HepG2 (cell line): ENCODE results near the gene TEC. TPM values are rescaled to one million over a fixed set of nuclear protein-coding genes. Genes with fewer than 3 reads are reported as not detected.

Source experiments
- ATAC-seq: fragments of 200-7000 bp; cut with Tn5 transposase; 3 replicates; pipeline ENCODE4 v1.9.1; 2020; ENCODE audit warnings: mild to moderate bottlenecking, moderate library complexity
- BruUV-seq: library from RNA; stranded (reverse); fragments of 400-500 nt; replicated peaks from 2 replicates; lab custom pipeline; 2021; lab: Mats Ljungman, UMichigan
- CTCF ChIA-PET: fragments of 300-600 bp; formaldehyde crosslinking; extraction: SDS; loops from one replicate; lab custom pipeline; 2021; ENCODE audit warnings: low total read pairs, inconsistent platforms, low intra/inter-chr PET ratio; lab: Yijun Ruan, JAX
- POLR2A ChIA-PET: fragments of 350-600 bp; sonication (Branson Sonifier 250); formaldehyde crosslinking; loops from one replicate; lab custom pipeline; 2020; ENCODE audit warnings: antibody characterized with exemption, inconsistent platforms; lab: Yijun Ruan, JAX
- DNase-seq: peaks from one replicate; pipeline ENCODE4 v3.0.0-alpha.2; 2015; ENCODE audit warnings: low spot score
- FAIRE-seq: peaks from 3 replicates; lab custom pipeline; 2011; peaks lifted over from hg19 to GRCh38; lab: Jason Lieb, UNC
- H2AFZ ChIP-seq: one replicate; pipeline ENCODE4 v1.6.1; 2011; ENCODE audit warnings: low read length, inconsistent platforms
- H3K27ac ChIP-seq: fragments of 300-600 bp; 3 replicates; pipeline ENCODE4 v1.8.0; 2011; ENCODE audit warnings: mixed run types, mild to moderate bottlenecking, mixed read lengths, low read length, inconsistent platforms; ENCODE audit not compliant: insufficient read depth; ENCODE audit errors: extremely low read length
- H3K27me3 ChIP-seq, 2 experiments: fragments of 200-600 bp in 1 of 2; 2 replicates in 1 of 2; 3 replicates in 1 of 2; pipeline versions ENCODE4 v1.6.0 to v1.8.0; 2011; ENCODE audit warnings: low read length in 2 of 2, mild to moderate bottlenecking in 2 of 2, moderate library complexity in 2 of 2, inconsistent platforms in 1 of 2; ENCODE audit not compliant: insufficient read depth in 2 of 2, control insufficient read depth in 1 of 2
- H3K36me3 ChIP-seq, 2 experiments: fragments of 200-600 bp in 1 of 2; replicated peaks in 1 of 2; 2 replicates in 1 of 2; 3 replicates in 1 of 2; pipeline versions ENCODE4 v1.5.1 to v1.8.0; 2011; ENCODE audit warnings: low read length in 2 of 2, inconsistent platforms in 1 of 2; ENCODE audit not compliant: insufficient read depth in 2 of 2, control insufficient read depth in 1 of 2
- H3K4me1 ChIP-seq: 2 replicates; pipeline ENCODE4 v1.5.1; 2012; ENCODE audit warnings: low read length, inconsistent platforms; ENCODE audit not compliant: insufficient read depth
- H3K4me2 ChIP-seq: 2 replicates; pipeline ENCODE4 v1.6.0; 2011; ENCODE audit warnings: low read depth, low read length, inconsistent platforms
- H3K4me3 ChIP-seq, 3 experiments: fragments of 200-600 bp in 1 of 3; sonication (generic), shearing (Covaris generic) in 1 of 3; replicated peaks in 1 of 3; 2 replicates each; pipeline ENCODE4 v1.5.1; 2011 to 2016; ENCODE audit warnings: low read length in 3 of 3, inconsistent platforms in 2 of 3, low read depth in 2 of 3, mild to moderate bottlenecking in 2 of 3, control low read depth in 1 of 3, mixed read lengths in 1 of 3; ENCODE audit not compliant: insufficient read depth in 1 of 3
- H3K79me2 ChIP-seq: one replicate; pipeline ENCODE4 v1.6.1; 2011; ENCODE audit warnings: low read length, inconsistent platforms; ENCODE audit not compliant: insufficient read depth
- H3K9ac ChIP-seq: 2 replicates; pipeline ENCODE4 v1.6.0; 2011; ENCODE audit warnings: mild to moderate bottlenecking, low read depth, low read length, inconsistent platforms; ENCODE audit not compliant: insufficient read depth
- H3K9me3 ChIP-seq: 2 replicates; pipeline ENCODE4 v1.5.1; 2012; ENCODE audit warnings: mild to moderate bottlenecking, low read length
- H4K20me1 ChIP-seq: 2 replicates; pipeline ENCODE4 v1.6.0; 2011; ENCODE audit warnings: inconsistent platforms, mild to moderate bottlenecking, low read length, moderate library complexity; ENCODE audit not compliant: insufficient read depth
- AKNA ChIP-seq: sonication (generic); formaldehyde crosslinking; IDR thresholded peaks from 2 replicates; pipeline ENCODE4 v1.4.0; 2020; ENCODE audit warnings: missing genetic modification reagents, borderline replicate concordance
- CBFB ChIP-seq: sonication (generic); formaldehyde crosslinking; IDR thresholded peaks from 2 replicates; pipeline ENCODE4 v1.4.0; 2020; ENCODE audit warnings: missing genetic modification reagents
- CTCF ChIP-seq: sonication (generic); formaldehyde crosslinking; IDR thresholded peaks from 2 replicates; pipeline ENCODE4 v1.5.0; 2020; ENCODE audit warnings: mild to moderate bottlenecking, missing genetic modification reagents, moderate library complexity
- DNMT1 ChIP-seq: sonication (generic); formaldehyde crosslinking; IDR thresholded peaks from 2 replicates; pipeline ENCODE4 v1.5.1; 2020; ENCODE audit warnings: mild to moderate bottlenecking, missing genetic modification reagents
- ELF3 ChIP-seq: IDR thresholded peaks from 2 replicates; pipeline ENCODE4 v1.6.1; 2016; ENCODE audit warnings: missing genetic modification reagents, missing compliant biosample characterization
- STAG1 ChIP-seq: sonication (generic); formaldehyde crosslinking; IDR thresholded peaks from 2 replicates; pipeline ENCODE4 v1.4.0; 2020; ENCODE audit warnings: missing genetic modification reagents
- TRAFD1 ChIP-seq: sonication (generic); formaldehyde crosslinking; IDR thresholded peaks from 2 replicates; pipeline ENCODE4 v1.5.1; 2020; ENCODE audit warnings: missing genetic modification reagents, mild to moderate bottlenecking, borderline replicate concordance
- ZNF713 ChIP-seq: sonication (generic); formaldehyde crosslinking; IDR thresholded peaks from 2 replicates; pipeline ENCODE4 v1.4.0; 2020; ENCODE audit warnings: mild to moderate bottlenecking, missing genetic modification reagents
- ZNF775 ChIP-seq: sonication (generic); formaldehyde crosslinking; IDR thresholded peaks from 2 replicates; pipeline ENCODE4 v1.4.0; 2020; ENCODE audit warnings: missing genetic modification reagents, mild to moderate bottlenecking, moderate library complexity, borderline replicate concordance
- WGBS: methylation state at CpG from one replicate; pipeline ENCODE4 v1.1.6; 2017; ENCODE audit warnings: low lambda C conversion rate; 5-methylcytosine and 5-hydroxymethylcytosine counted together
- in situ Hi-C: cut with HindIII; loops from 2 replicates; pipeline ENCODE4 v1.10.0; 2017; ENCODE audit warnings: low pct_unique_long_range_greater_than_20kb; ENCODE audit not compliant: extremely low pct_ligation_motif_present
- intact Hi-C: fragments of 100-400 bp; cut with micrococcal nuclease; formaldehyde crosslinking; loops from one replicate; pipeline ENCODE4 v1.10.0; 2022; ENCODE audit not compliant: unreplicated experiment
- polyA plus RNA-seq, 8 experiments: library from polyadenylated mRNA; depleted of rRNA in 3 of 8; stranded (reverse) in 7 of 8; unstranded in 1 of 8; fragments of >200 nt; fragmentation: Illumina TruSeq in 4 of 8; extraction: Trizol in 4 of 8; gene quantifications; 2 replicates each; pipeline versions ENCODE4 v1.2.1 to v1.2.3, GENCODE V29; 2011 to 2016; ENCODE audit warnings: low read depth in 4 of 8, missing spikeins in 1 of 8, mixed read lengths in 1 of 8; ENCODE audit not compliant: insufficient read depth in 1 of 8
- total RNA-seq, 5 experiments: library from RNA; depleted of rRNA; stranded (reverse); fragments of >200 nt; fragmentation: Illumina TruSeq; extraction: Trizol; gene quantifications; 2 replicates each; pipeline ENCODE4 v1.2.3, GENCODE V29; 2016; ENCODE audit warnings: low read depth in 1 of 5

The TEC gene
- total and polyA plus RNA-seq, 2 of the 13 experiments (the other 11 are each of a cell fraction or from before 2014, with no cell fraction given): 0.05 to 0.20 TPM

DNA sequence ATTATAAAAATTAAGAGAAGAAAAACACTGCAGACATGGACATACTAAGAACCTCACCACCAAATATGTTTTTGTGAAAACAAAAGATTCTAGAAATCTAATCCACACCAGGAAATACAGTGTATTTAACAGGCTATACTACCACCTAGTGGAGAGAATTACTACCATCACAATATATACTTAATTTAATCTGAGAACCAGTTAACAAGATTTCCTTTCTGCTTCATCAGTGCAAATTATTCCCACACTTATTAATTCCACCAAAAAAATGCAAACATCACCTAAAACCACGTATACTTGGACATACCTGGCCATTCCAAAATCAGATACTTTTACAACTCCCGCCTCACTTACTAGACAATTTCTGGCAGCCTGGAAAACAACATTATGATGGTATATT is 128.6 kb downstream of the TEC start:
- POLR2A ChIA-PET: no interaction called here
- DNase-seq (peak; percentile 20), ATAC-seq (peak; percentile 60), FAIRE-seq (no peak)
- TF ChIP-seq DNMT1 (CRISPR knock-in tag) (no peak), STAG1 (CRISPR knock-in tag) (peak; percentile 38), CTCF (peak; percentile 44), ELF3 (CRISPR knock-in tag) (peak; percentile 60; the same call in 1 of the 2 replicates), ZNF713 (no peak)
- Histone ChIP-seq H3K36me3 (no peaks in the 10 kb centered on the region), H2AFZ (no peak overlapping the region), H3K4me1 (no peaks in the 10 kb centered on the region), H3K79me2 (no peaks in the 10 kb centered on the region), H3K27ac (no peak overlapping the region), H3K9me3 (no peaks in the 10 kb centered on the region), H3K4me3 (no peak overlapping the region), H4K20me1 (no peaks in the 10 kb centered on the region), H3K9ac (no peak overlapping the region), H3K27me3 (no peaks in the 10 kb centered on the region), H3K4me2 (no peak overlapping the region)
- in situ Hi-C loops (loop anchor here (10.0 kb wide), 1 partner anchor 134 kb away; no protein-coding TSS in a partner anchor), intact Hi-C loops (loop anchor here (2.0 kb wide), 1 partner anchor 14 kb away; no protein-coding TSS in a partner anchor)
- BruUV-seq: no TSS peak
- CTCF ChIA-PET: interaction anchor here (1.3 to 2.2 kb wide), 2 partner anchors 13 to 149 kb away, joined by 4 to 10 read pairs; no protein-coding TSS in a partner anchor
- 40% methylated on average over 2 of the region's 2 CpGs for WGBS

- WGBS: 37% methylated on average over 3 of the region's 3 CpGs
- in situ Hi-C loops: loop anchor here (10.0 kb wide), 2 partner anchors 135 to 405 kb away; no protein-coding TSS in a partner anchor
- Histone ChIP-seq H3K4me2 (no peak overlapping the region), H3K4me3 (no peak overlapping the region), H3K9me3 (no peaks in the 10 kb centered on the region), H3K4me1 (no peaks in the 10 kb centered on the region), H3K79me2 (no peaks in the 10 kb centered on the region), H4K20me1 (no peaks in the 10 kb centered on the region), H3K36me3 (no peaks in the 10 kb centered on the region), H3K27ac (no peak overlapping the region), H2AFZ (no peak overlapping the region), H3K27me3 (no peaks in the 10 kb centered on the region), H3K9ac (no peak overlapping the region)
- no TSS peak for BruUV-seq
- intact Hi-C loops: loop anchor here (2.0 kb wide), 1 partner anchor 13 kb away; no protein-coding TSS in a partner anchor
- ChIA-PET CTCF (interaction anchor here (2.2 kb wide), 1 partner anchor 12 kb away, joined by 10 read pairs; no protein-coding TSS in a partner anchor), POLR2A (no interaction called here)
- DNase-seq (no peak), FAIRE-seq (no peak), ATAC-seq (no peak)
- TF ChIP-seq AKNA (CRISPR knock-in tag): no peak
- TF ChIP-seq ZNF775: no peak
- no peak for TF ChIP-seq TRAFD1 (CRISPR knock-in tag)
- TF ChIP-seq CBFB (CRISPR knock-in tag): no peak
Observed at GRCh38 chr4:48139691-48140090, 129.9 kb downstream of the TEC start.
